Activated naive CD8-positive, alpha-beta T cell treated with anti-CD3 and anti-CD28 coated beads for 36 hours (primary cell): ENCODE data around the gene KCNJ18. TPM values are rescaled to one million over a fixed set of nuclear protein-coding genes. Genes with fewer than 3 reads are reported as not detected.
"Not testable (repeated sequence)": the region's sequence is repeated elsewhere in the genome, so short reads cannot be mapped to it uniquely, and the experiment has no call there.

Source experiments
- DNase-seq: peaks from one replicate; pipeline ENCODE4 v3.0.0; 2021
- H3K27ac Mint-ChIP-seq: one replicate; pipeline ENCODE4 v1.8.0; 2022; ENCODE audit warnings: mild to moderate bottlenecking, moderate library complexity, mixed read lengths
- H3K27me3 Mint-ChIP-seq: one replicate; pipeline ENCODE4 v1.8.0; 2022; ENCODE audit warnings: mild to moderate bottlenecking, mixed read lengths
- H3K36me3 Mint-ChIP-seq: one replicate; pipeline ENCODE4 v1.8.0; 2021; ENCODE audit warnings: mild to moderate bottlenecking, mixed read lengths
- H3K4me1 Mint-ChIP-seq: one replicate; pipeline ENCODE4 v1.8.0; 2021; ENCODE audit warnings: mixed read lengths
- H3K4me3 Mint-ChIP-seq: one replicate; pipeline ENCODE4 v1.8.0; 2022; ENCODE audit warnings: mild to moderate bottlenecking, moderate library complexity, mixed read lengths
- H3K9me3 Mint-ChIP-seq: one replicate; pipeline ENCODE4 v1.8.0; 2022; ENCODE audit warnings: mixed read lengths
- total RNA-seq, 2 experiments: library from RNA; stranded (reverse); gene quantifications; one replicate each; pipeline ENCODE4 v1.2.3, GENCODE V29; 2021

KCNJ18 gene
- total RNA-seq, 2 experiments from 2014 or later: 0.10 TPM; not detected in 1

GRCh38 chr17:21715877-21716276 is 23.6 kb downstream of the KCNJ18 start:
- not testable (repeated sequence) for H3K4me1 Mint-ChIP-seq, H3K27me3 Mint-ChIP-seq, H3K36me3 Mint-ChIP-seq, H3K9me3 Mint-ChIP-seq, H3K4me3 Mint-ChIP-seq, DNase-seq, H3K27ac Mint-ChIP-seq

DNA sequence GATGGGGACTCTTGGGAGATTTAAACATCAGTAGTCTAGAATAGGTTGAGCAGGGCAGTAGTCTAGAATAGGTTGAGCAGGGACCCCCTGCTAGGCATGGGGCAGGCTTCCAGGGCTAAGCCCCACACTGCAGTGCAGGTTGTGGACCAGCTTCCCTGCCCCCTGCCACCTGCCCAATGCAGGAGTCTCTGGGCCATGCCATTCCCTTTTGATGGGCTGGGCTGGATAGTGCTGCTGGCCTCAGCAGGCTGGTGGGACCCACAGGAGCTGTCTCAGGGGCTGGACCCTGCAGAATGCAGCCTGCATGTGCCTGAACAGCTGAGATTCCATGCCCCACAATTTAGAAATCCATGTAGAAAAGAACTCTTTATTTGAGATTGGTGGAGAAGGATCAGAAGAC is 26.6 kb downstream of the KCNJ18 start:
- H3K4me1 Mint-ChIP-seq, DNase-seq, H3K27me3 Mint-ChIP-seq, H3K27ac Mint-ChIP-seq, H3K4me3 Mint-ChIP-seq, H3K9me3 Mint-ChIP-seq, H3K36me3 Mint-ChIP-seq: not testable (repeated sequence)

- H3K9me3 Mint-ChIP-seq, DNase-seq, H3K4me3 Mint-ChIP-seq, H3K36me3 Mint-ChIP-seq, H3K4me1 Mint-ChIP-seq, H3K27ac Mint-ChIP-seq, H3K27me3 Mint-ChIP-seq: not testable (repeated sequence)
Observed at GRCh38 chr17:21719511-21720226, 27.3 kb downstream of the KCNJ18 start.

GRCh38 chr17:21720566-21720965 is 28.2 kb downstream of the KCNJ18 start:
- DNase-seq, H3K27ac Mint-ChIP-seq, H3K36me3 Mint-ChIP-seq, H3K4me3 Mint-ChIP-seq, H3K4me1 Mint-ChIP-seq, H3K27me3 Mint-ChIP-seq, H3K9me3 Mint-ChIP-seq: not testable (repeated sequence)

DNA sequence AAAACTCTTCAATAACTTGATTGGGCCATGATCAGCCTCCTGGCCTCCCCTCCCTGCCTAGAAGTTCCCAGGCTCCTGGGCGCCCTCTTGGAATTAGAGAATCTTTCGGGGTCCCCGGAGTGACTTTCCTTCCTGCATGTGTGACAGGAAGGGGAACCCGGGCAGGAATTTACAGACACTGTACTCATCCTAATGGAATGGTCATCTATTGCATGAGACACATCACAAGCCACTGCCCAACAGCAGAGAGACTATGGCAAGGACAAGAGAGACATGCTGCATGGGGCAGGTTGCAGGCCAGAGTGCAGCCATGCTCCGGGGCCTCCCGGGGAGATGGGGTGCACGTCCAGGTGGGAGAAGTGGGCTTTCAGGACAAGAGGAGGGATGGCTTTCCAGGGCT is 29.9 kb downstream of the KCNJ18 start:
- not testable (repeated sequence) for H3K36me3 Mint-ChIP-seq, H3K27me3 Mint-ChIP-seq, H3K9me3 Mint-ChIP-seq, H3K27ac Mint-ChIP-seq, DNase-seq, H3K4me3 Mint-ChIP-seq, H3K4me1 Mint-ChIP-seq

DNA sequence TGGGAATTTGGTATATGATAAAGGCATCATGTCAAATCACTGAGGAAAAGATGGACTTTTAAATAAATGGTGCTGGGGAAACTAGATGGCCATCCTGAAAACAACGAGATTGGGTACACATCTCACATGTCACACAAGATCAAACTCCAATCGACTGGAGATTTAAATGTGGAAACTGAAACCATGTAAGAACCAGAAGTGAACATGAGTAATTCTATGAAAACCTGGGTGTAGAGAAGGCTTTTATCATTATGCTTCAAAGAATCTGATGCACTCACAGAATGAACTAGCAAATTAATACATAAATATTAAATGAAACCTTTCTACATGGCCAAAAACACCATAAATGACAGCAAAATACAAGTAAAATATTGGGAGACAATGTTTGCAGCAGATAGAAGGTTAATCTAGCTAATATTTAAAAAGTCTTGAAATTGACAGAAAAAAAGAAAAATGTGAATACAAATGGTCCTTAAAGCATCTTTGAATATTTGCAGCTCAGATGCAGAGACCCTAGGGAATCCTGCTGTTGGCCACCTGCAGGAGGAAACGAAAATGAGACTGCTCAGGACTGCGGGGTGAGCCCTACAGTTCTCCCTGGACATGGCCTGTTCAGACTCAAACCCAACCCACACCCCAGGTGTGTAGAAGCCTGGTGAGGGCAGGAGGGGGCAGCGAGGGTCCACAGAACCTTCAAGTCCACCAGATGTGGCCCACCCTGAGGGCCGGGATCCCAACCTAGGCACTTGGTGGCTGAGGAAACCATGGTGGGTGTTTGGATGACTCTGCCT is 32.1 kb downstream of the KCNJ18 start:
- not testable (repeated sequence) for H3K36me3 Mint-ChIP-seq, H3K4me1 Mint-ChIP-seq, H3K4me3 Mint-ChIP-seq, H3K27ac Mint-ChIP-seq, H3K9me3 Mint-ChIP-seq, DNase-seq, H3K27me3 Mint-ChIP-seq

GRCh38 chr17:21731076-21731475 is 38.8 kb downstream of the KCNJ18 start:
- not testable (repeated sequence) for DNase-seq, H3K4me1 Mint-ChIP-seq, H3K36me3 Mint-ChIP-seq, H3K9me3 Mint-ChIP-seq, H3K4me3 Mint-ChIP-seq, H3K27ac Mint-ChIP-seq, H3K27me3 Mint-ChIP-seq

GRCh38 chr17:21733931-21734330 is 41.6 kb downstream of the KCNJ18 start:
- H3K4me1 Mint-ChIP-seq, H3K9me3 Mint-ChIP-seq, H3K36me3 Mint-ChIP-seq, H3K27me3 Mint-ChIP-seq, DNase-seq, H3K27ac Mint-ChIP-seq, H3K4me3 Mint-ChIP-seq: not testable (repeated sequence)

DNA sequence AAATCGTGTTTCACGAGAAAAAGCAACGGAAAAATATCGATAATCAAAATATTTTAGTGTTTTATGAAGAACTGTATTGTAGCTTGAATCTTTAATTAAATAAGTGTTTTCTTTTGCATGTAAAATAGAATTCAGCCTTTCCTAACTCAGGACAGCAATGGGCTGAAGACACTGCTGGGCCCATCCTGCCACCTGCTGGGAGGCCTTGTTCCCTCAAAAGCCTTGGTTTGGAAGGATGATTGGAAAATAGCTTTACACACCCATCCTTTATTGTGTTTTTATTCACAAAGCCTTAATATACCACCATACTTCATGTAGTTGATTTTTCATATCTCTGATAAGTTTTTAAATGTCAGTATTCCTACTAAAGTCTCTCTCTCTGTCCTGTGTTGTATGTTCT is 43.5 kb downstream of the KCNJ18 start:
- H3K36me3 Mint-ChIP-seq, H3K4me3 Mint-ChIP-seq, DNase-seq, H3K9me3 Mint-ChIP-seq, H3K27me3 Mint-ChIP-seq, H3K27ac Mint-ChIP-seq, H3K4me1 Mint-ChIP-seq: not testable (repeated sequence)

DNA sequence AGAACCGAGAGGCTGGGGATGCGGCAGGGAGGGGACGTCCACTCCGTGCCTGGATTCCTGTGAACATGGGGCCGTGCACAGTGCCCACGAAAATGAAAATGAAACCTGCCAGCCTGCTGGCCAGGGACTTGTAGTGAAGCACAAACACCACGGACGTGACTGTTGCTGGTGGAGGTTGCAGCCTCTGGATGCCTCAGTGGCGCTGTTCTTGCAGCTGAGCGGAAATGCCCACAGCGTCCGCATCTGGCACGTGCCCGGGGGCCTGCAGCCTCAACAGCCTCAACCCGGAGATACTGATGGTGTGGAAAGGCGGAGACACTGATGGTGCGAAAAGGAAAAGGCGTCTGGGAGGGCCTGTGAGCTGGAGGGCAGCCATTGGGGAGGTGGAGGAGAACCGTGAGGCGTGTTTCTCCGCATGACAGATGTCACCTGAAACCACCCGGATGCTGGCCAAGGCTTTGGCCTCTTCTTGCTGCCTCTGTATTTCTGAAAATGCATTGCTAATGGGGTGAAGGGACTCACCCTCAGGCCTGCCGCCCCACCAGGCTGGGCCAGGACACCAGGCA is 44.8 kb downstream of the KCNJ18 start:
- not testable (repeated sequence) for H3K27me3 Mint-ChIP-seq, H3K36me3 Mint-ChIP-seq, H3K27ac Mint-ChIP-seq, H3K4me3 Mint-ChIP-seq, H3K9me3 Mint-ChIP-seq, H3K4me1 Mint-ChIP-seq, DNase-seq

DNA sequence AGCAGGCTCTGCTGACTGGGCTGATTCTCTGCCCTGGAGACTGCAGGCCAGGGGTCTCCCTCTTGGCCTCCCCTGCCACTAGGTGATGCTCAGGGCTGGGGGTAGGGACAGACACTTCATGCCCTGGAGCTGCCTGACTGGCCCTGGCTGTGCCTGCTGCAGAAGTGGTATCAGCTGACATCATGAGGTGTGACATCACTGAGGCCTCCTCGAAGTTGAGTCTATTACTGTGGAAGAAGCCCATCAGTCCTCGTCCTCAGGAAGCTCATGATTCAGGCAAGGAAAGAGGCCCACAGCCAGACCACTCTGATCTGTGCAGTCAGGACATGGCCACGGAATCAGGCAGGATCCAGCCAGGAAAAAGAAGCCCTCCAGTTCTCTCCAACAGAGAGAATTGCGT is 45.9 kb downstream of the KCNJ18 start:
- H3K4me3 Mint-ChIP-seq, H3K9me3 Mint-ChIP-seq, DNase-seq, H3K27me3 Mint-ChIP-seq, H3K4me1 Mint-ChIP-seq, H3K27ac Mint-ChIP-seq, H3K36me3 Mint-ChIP-seq: not testable (repeated sequence)

GRCh38 chr17:21738877-21739474 is 46.7 kb downstream of the KCNJ18 start:
- not testable (repeated sequence) for H3K9me3 Mint-ChIP-seq, H3K36me3 Mint-ChIP-seq

DNA sequence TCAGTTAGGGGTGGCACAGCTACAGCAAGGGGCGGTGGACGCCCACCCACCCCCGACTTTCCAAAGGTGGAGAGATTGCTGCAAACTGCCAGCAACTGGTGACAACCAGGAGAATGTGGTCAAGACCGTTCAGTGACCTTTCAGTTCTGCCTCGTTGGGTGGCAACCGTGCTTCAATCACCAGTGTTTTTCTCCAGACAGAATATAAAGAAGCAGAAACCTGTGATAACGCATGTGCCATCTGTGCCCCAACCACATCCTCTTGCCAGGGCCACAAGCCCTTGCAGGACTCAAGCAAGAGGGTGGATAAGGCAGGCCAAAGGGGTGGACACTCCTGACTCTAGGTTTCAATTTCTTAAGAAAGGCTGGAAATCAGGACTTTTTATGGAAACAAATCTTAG is 47.2 kb downstream of the KCNJ18 start:
- H3K27ac Mint-ChIP-seq, H3K9me3 Mint-ChIP-seq, H3K4me1 Mint-ChIP-seq, H3K4me3 Mint-ChIP-seq, DNase-seq, H3K27me3 Mint-ChIP-seq, H3K36me3 Mint-ChIP-seq: not testable (repeated sequence)

More at GRCh38 chr17:21738877-21739474, 46.7 kb downstream of the KCNJ18 start:
- not testable (repeated sequence) for DNase-seq, H3K4me1 Mint-ChIP-seq, H3K27me3 Mint-ChIP-seq, H3K27ac Mint-ChIP-seq, H3K4me3 Mint-ChIP-seq

GRCh38 chr17:21740836-21741235 is 48.5 kb downstream of the KCNJ18 start:
- H3K27me3 Mint-ChIP-seq, DNase-seq, H3K27ac Mint-ChIP-seq, H3K36me3 Mint-ChIP-seq, H3K4me3 Mint-ChIP-seq, H3K4me1 Mint-ChIP-seq, H3K9me3 Mint-ChIP-seq: not testable (repeated sequence)

DNA sequence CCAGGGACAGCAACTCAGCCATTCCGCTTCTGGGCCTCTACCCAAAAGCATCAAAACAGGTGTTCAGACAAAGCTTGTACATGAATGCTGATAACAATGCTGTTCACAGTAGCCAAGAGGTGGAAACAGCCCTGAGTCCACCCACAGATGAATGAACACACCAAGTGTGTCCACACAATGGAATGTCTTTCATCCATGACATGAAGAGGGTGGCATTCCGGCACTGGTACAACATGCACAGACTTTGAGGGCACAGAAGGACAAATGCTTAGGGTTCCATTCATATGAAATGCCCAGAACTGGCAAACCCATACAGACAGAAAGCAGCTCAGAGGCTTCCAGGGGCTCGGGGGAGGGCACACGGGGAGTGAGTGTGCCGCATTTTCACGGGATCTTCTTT is 49.2 kb downstream of the KCNJ18 start:
- H3K27me3 Mint-ChIP-seq, H3K9me3 Mint-ChIP-seq, H3K27ac Mint-ChIP-seq, DNase-seq, H3K4me3 Mint-ChIP-seq, H3K4me1 Mint-ChIP-seq, H3K36me3 Mint-ChIP-seq: not testable (repeated sequence)
